Right lobe of liver (tissue), 6 donors: ENCODE data around the gene CD101. TPM values are rescaled to one million over a fixed set of nuclear protein-coding genes. Genes with fewer than 3 reads are reported as not detected.

Experiments used
- ATAC-seq, 4 donors: fragments of 200-7000 bp; cut with Tn5 transposase; one replicate each; pipeline ENCODE4 v1.9.1; 2020; ENCODE audit warnings: mild to moderate bottlenecking in 4 of 4, moderate library complexity in 4 of 4
- DNase-seq, 3 donors: peaks; one replicate each; pipeline ENCODE4 v3.0.0-alpha.2; 2020
- H3K27ac ChIP-seq, 3 donors: fragments of 200-600 bp; one replicate each; pipeline ENCODE4 v1.8.0; 2022
- H3K27me3 ChIP-seq, 2 donors: fragments of 200-600 bp; one replicate each; pipeline ENCODE4 v1.8.0; 2022
- H3K36me3 ChIP-seq, 4 donors: fragments of 200-600 bp; sonication (generic) in 1 of 4; one replicate each; pipeline versions ENCODE4 v1.5.1 to v1.8.0; 2017 to 2022; ENCODE audit warnings: control low read depth in 1 of 4
- H3K4me1 ChIP-seq, 4 donors: fragments of 200-600 bp; sonication (generic) in 1 of 4; one replicate each; pipeline versions ENCODE4 v1.5.1 to v1.8.0; 2017 to 2022; ENCODE audit warnings: control low read depth in 1 of 4
- H3K4me3 ChIP-seq, 3 donors: fragments of 200-600 bp; one replicate each; pipeline ENCODE4 v1.8.0; 2022
- H3K9me3 ChIP-seq, 4 donors: fragments of 200-600 bp; sonication (generic) in 1 of 4; one replicate each; pipeline versions ENCODE4 v1.5.1 to v1.8.0; 2017 to 2022; ENCODE audit warnings: control low read depth in 1 of 4
- CTCF ChIP-seq, 4 donors: fragments of 200-600 bp in 3 of 4; fragments of 450-650 bp in 1 of 4; IDR thresholded peaks; one replicate each; pipeline versions ENCODE4 v1.5.1 to v1.8.0; 2016 to 2022; ENCODE audit warnings: antibody characterized with exemption in 4 of 4, mild to moderate bottlenecking in 2 of 4
- POLR2A ChIP-seq: fragments of 450-650 bp; IDR thresholded peaks from one replicate; pipeline ENCODE4 v1.6.1; 2017; ENCODE audit warnings: antibody characterized with exemption, mild to moderate bottlenecking
- whole genome bisulfite sequencing: methylation state at CpG from one replicate; pipeline ENCODE4 v1.1.6; 2018; ENCODE audit warnings: low coverage, low lambda C conversion rate; ENCODE audit not compliant: insufficient coverage; ENCODE audit errors: missing lambda C conversion rate; 5-methylcytosine and 5-hydroxymethylcytosine counted together
- intact Hi-C, 2 donors: fragments of 100-400 bp; cut with DNase I; formaldehyde crosslinking; loops; one replicate each; pipeline versions ENCODE4 v1.11.2 to v1.14.1; 2022
- total RNA-seq, 6 experiments: library from RNA; depleted of rRNA in 2 of 6; stranded (reverse); fragments of >200 nt in 2 of 6; fragmentation: NEBNext Ultra II Directional in 3 of 6; extraction: Animal tissue kit (Norgen Biotek cat#: 25700) in 3 of 6; gene quantifications; one replicate each; pipeline versions ENCODE4 v1.1.0 to v1.2.4, GENCODE V29; 2016 to 2023
- donor health status: DM: no; HTN: yes; CAD: no.
- donor health status: DM: no; HTN: no; CAD: no.
- donor health status: DM: no; HTN: no; CAD: no.
- donor health status: DM: no; HTN: yes; CAD: no.
- donor health status: DM: no; HTN: yes; CAD: no.

Gene CD101
- total RNA-seq, 6 experiments from 2014 or later: 0.12 to 1.9 (median 0.49) TPM

- ATAC-seq: no peak
- 98% methylated on average over 4 of the region's 4 CpGs for WGBS
- Histone ChIP-seq H3K4me1 (no peaks in the 10 kb centered on the region), H3K36me3 (no peaks in the 10 kb centered on the region), H3K27ac (no peak overlapping the region), H3K4me3 (no peak overlapping the region), H3K27me3 (no peaks in the 10 kb centered on the region), H3K9me3 (no peaks in the 10 kb centered on the region)
- intact Hi-C loops: no loop called here
- no peak for TF ChIP-seq CTCF (IDR thresholded peaks at IDR 0.05)
- TF ChIP-seq POLR2A: no peak
- no peak for DNase-seq
Observed at GRCh38 chr1:116957646-116958045, 43.9 kb upstream of the CD101 start.

GRCh38 chr1:116958110-116958509 lies 43.5 kb upstream of the CD101 start:
- no peaks in the 10 kb centered on the region for H3K9me3 ChIP-seq
- intact Hi-C loops: no loop called here

GRCh38 chr1:116958977-116959376 lies 42.6 kb upstream of the CD101 start:
- Histone ChIP-seq H3K36me3 (no peaks in the 10 kb centered on the region), H3K27ac (no peak overlapping the region), H3K4me3 (no peak overlapping the region), H3K4me1 (no peaks in the 10 kb centered on the region), H3K9me3 (no peaks in the 10 kb centered on the region), H3K27me3 (no peaks in the 10 kb centered on the region)
- no peak for ATAC-seq
- intact Hi-C loops: no loop called here
- TF ChIP-seq CTCF (IDR thresholded peaks at IDR 0.05): no peak
- no peak for TF ChIP-seq POLR2A
- WGBS: 83% methylated on average over 1 of the region's 2 CpGs
- no peak for DNase-seq

More at GRCh38 chr1:116958110-116958509, 43.5 kb upstream of the CD101 start:
- no peak overlapping the region for H3K27ac ChIP-seq
- H3K27me3 ChIP-seq: no peaks in the 10 kb centered on the region
- DNase-seq (no peak), ATAC-seq (no peak)
- 92% methylated on average over 3 of the region's 4 CpGs for WGBS
- no peaks in the 10 kb centered on the region for H3K4me1 ChIP-seq
- TF ChIP-seq POLR2A: no peak
- TF ChIP-seq CTCF (IDR thresholded peaks at IDR 0.05): no peak
- no peaks in the 10 kb centered on the region for H3K36me3 ChIP-seq
- H3K4me3 ChIP-seq: no peak overlapping the region

- Histone ChIP-seq H3K4me1 (no peaks in the 10 kb centered on the region), H3K27ac (no peak overlapping the region), H3K27me3 (no peaks in the 10 kb centered on the region), H3K36me3 (no peaks in the 10 kb centered on the region), H3K4me3 (no peak overlapping the region), H3K9me3 (no peaks in the 10 kb centered on the region)
- intact Hi-C loops: no loop called here
- WGBS: 78% methylated on average over 6 of the region's 6 CpGs
- TF ChIP-seq POLR2A: no peak
- no peak for TF ChIP-seq CTCF (IDR thresholded peaks at IDR 0.05)
- no peak for DNase-seq
- ATAC-seq: no peak
Observed at GRCh38 chr1:116961606-116962005, 40.0 kb upstream of the CD101 start.
